ENCODE data around the gene LEMD2. TPM values are rescaled to one million over a fixed set of nuclear protein-coding genes. Genes with fewer than 3 reads are reported as not detected.

LEMD2 gene
- total RNA-seq, 1 experiment from 2014 or later = 62.9 TPM

DNA sequence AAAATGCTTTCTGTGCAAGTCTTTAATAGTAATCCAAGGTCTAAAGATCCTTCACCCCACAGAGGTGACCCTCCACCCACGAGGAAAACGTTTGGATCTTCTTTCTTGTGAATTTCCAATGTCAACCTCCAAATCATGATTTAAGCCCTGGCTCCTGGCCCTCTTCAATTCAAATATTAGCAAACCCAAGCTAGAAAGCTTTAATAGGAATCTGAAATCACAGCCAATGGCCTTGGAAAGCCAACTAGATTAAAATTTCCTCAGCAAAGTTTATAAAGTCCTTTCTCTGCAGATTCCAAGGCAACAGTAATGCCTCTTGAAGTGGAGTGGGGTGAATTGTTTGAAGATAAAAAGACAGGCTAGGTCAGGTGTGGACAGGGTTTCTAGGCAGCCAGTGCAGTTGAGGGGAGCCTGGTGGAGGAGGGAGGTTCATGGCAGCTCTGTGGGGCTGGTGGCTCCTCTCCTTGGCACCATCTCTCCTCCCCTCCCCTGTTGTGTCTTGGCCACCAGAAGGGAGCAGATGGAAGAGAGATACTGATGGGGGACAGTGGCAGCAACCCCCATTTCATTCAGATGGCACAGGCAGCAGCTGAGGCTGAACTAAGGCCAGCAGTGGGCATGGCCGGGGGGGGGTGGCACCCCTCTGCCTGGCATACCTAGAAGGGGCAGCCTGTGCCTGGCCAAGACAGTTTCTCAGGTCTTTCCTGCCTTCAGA, 65.4 kb downstream of the LEMD2 start:
- H3K9me3 Mint-ChIP-seq = no peaks in the 10 kb centered on the region
- no peaks in the 10 kb centered on the region for H3K36me3 Mint-ChIP-seq
- ChIA-PET CTCF (interaction anchor here (0.8 to 2.1 kb wide), 9 partner anchors 8 to 134 kb away, joined by 3 to 25 read pairs (median 5); partner anchors contain the start of gene UQCC2), POLR2A (no interaction called here)
- no peak overlapping the region for H3K4me3 Mint-ChIP-seq
- no peak overlapping the region for H3K27ac Mint-ChIP-seq
- TF ChIP-seq ZNF232 (CRISPR knock-in tag; IDR thresholded peaks at IDR 0.05) (no peak), CREB1 (CRISPR knock-in tag; IDR thresholded peaks at IDR 0.05) (no peak), ZNF138 (CRISPR knock-in tag; conservative IDR thresholded peaks at IDR 0.05) (no peak), TEAD4 (CRISPR knock-in tag; IDR thresholded peaks at IDR 0.05) (no peak), SOX15 (CRISPR knock-in tag; IDR thresholded peaks at IDR 0.05) (no peak), CBFB (CRISPR knock-in tag; IDR thresholded peaks at IDR 0.05; ENCODE audit: low read depth) (no peak), NR2C2 (CRISPR knock-in tag; IDR thresholded peaks at IDR 0.05) (no peak), ELF4 (CRISPR knock-in tag; IDR thresholded peaks at IDR 0.05; ENCODE audit: low read depth) (no peak)
- TF ChIP-seq, protein P1, sequence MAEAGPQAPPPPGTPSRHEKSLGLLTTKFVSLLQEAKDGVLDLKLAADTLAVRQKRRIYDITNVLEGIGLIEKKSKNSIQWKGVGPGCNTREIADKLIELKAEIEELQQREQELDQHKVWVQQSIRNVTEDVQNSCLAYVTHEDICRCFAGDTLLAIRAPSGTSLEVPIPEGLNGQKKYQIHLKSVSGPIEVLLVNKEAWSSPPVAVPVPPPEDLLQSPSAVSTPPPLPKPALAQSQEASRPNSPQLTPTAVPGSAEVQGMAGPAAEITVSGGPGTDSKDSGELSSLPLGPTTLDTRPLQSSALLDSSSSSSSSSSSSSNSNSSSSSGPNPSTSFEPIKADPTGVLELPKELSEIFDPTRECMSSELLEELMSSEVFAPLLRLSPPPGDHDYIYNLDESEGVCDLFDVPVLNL (CRISPR knock-in tag; IDR thresholded peaks at IDR 0.05; ENCODE audit: borderline replicate concordance, low read depth) = no peak
- TF ChIP-seq, protein P2, sequence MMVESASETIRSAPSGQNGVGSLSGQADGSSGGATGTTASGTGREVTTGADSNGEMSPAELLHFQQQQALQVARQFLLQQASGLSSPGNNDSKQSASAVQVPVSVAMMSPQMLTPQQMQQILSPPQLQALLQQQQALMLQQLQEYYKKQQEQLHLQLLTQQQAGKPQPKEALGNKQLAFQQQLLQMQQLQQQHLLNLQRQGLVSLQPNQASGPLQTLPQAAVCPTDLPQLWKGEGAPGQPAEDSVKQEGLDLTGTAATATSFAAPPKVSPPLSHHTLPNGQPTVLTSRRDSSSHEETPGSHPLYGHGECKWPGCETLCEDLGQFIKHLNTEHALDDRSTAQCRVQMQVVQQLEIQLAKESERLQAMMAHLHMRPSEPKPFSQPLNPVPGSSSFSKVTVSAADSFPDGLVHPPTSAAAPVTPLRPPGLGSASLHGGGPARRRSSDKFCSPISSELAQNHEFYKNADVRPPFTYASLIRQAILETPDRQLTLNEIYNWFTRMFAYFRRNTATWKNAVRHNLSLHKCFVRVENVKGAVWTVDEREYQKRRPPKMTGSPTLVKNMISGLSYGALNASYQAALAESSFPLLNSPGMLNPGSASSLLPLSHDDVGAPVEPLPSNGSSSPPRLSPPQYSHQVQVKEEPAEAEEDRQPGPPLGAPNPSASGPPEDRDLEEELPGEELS (CRISPR knock-in tag; IDR thresholded peaks at IDR 0.05) = no peak
- TF ChIP-seq, protein P3, sequence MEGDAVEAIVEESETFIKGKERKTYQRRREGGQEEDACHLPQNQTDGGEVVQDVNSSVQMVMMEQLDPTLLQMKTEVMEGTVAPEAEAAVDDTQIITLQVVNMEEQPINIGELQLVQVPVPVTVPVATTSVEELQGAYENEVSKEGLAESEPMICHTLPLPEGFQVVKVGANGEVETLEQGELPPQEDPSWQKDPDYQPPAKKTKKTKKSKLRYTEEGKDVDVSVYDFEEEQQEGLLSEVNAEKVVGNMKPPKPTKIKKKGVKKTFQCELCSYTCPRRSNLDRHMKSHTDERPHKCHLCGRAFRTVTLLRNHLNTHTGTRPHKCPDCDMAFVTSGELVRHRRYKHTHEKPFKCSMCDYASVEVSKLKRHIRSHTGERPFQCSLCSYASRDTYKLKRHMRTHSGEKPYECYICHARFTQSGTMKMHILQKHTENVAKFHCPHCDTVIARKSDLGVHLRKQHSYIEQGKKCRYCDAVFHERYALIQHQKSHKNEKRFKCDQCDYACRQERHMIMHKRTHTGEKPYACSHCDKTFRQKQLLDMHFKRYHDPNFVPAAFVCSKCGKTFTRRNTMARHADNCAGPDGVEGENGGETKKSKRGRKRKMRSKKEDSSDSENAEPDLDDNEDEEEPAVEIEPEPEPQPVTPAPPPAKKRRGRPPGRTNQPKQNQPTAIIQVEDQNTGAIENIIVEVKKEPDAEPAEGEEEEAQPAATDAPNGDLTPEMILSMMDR (IDR thresholded peaks at IDR 0.05) = no peak
- TF ChIP-seq, protein P4, sequence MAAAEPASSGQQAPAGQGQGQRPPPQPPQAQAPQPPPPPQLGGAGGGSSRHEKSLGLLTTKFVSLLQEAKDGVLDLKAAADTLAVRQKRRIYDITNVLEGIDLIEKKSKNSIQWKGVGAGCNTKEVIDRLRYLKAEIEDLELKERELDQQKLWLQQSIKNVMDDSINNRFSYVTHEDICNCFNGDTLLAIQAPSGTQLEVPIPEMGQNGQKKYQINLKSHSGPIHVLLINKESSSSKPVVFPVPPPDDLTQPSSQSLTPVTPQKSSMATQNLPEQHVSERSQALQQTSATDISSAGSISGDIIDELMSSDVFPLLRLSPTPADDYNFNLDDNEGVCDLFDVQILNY (CRISPR knock-in tag; IDR thresholded peaks at IDR 0.05) = no peak
- TF ChIP-seq, protein P5, sequence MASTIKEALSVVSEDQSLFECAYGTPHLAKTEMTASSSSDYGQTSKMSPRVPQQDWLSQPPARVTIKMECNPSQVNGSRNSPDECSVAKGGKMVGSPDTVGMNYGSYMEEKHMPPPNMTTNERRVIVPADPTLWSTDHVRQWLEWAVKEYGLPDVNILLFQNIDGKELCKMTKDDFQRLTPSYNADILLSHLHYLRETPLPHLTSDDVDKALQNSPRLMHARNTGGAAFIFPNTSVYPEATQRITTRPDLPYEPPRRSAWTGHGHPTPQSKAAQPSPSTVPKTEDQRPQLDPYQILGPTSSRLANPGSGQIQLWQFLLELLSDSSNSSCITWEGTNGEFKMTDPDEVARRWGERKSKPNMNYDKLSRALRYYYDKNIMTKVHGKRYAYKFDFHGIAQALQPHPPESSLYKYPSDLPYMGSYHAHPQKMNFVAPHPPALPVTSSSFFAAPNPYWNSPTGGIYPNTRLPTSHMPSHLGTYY (CRISPR knock-in tag; IDR thresholded peaks at IDR 0.05) = no peak
- TF ChIP-seq, protein P6, sequence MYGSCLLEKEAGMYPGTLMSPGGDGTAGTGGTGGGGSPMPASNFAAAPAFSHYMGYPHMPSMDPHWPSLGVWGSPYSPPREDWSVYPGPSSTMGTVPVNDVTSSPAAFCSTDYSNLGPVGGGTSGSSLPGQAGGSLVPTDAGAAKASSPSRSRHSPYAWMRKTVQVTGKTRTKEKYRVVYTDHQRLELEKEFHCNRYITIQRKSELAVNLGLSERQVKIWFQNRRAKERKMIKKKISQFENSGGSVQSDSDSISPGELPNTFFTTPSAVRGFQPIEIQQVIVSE (CRISPR knock-in tag; IDR thresholded peaks at IDR 0.05; ENCODE audit: borderline replicate concordance) = no peak
- TF ChIP-seq, protein P7, sequence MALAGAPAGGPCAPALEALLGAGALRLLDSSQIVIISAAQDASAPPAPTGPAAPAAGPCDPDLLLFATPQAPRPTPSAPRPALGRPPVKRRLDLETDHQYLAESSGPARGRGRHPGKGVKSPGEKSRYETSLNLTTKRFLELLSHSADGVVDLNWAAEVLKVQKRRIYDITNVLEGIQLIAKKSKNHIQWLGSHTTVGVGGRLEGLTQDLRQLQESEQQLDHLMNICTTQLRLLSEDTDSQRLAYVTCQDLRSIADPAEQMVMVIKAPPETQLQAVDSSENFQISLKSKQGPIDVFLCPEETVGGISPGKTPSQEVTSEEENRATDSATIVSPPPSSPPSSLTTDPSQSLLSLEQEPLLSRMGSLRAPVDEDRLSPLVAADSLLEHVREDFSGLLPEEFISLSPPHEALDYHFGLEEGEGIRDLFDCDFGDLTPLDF (CRISPR knock-in tag; IDR thresholded peaks at IDR 0.05) = no peak
- TF ChIP-seq, protein P8, sequence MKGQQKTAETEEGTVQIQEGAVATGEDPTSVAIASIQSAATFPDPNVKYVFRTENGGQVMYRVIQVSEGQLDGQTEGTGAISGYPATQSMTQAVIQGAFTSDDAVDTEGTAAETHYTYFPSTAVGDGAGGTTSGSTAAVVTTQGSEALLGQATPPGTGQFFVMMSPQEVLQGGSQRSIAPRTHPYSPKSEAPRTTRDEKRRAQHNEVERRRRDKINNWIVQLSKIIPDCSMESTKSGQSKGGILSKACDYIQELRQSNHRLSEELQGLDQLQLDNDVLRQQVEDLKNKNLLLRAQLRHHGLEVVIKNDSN (CRISPR knock-in tag; IDR thresholded peaks at IDR 0.05) = no peak
- TF ChIP-seq, protein P9, sequence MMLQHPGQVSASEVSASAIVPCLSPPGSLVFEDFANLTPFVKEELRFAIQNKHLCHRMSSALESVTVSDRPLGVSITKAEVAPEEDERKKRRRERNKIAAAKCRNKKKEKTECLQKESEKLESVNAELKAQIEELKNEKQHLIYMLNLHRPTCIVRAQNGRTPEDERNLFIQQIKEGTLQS (CRISPR knock-in tag; conservative IDR thresholded peaks at IDR 0.05) = no peak
- peaks cover 4% of the 10 kb centered on the region; the same call in 1 of the 2 replicates for H3K27me3 Mint-ChIP-seq (ENCODE audit: low read depth)
- DNase-seq (ENCODE audit: low spot score) (no peak), ATAC-seq (no peak)
- peaks cover 20% of the 10 kb centered on the region for H3K4me1 Mint-ChIP-seq

Measured in WTC11 (cell line).